Fibroblast of lung (primary cell): ENCODE measurements around the gene SNAPC3. TPM values are rescaled to one million over a fixed set of nuclear protein-coding genes. Genes with fewer than 3 reads are reported as not detected.

Experiments used
- DNase-seq, 2 donors: peaks; one replicate each; pipeline versions ENCODE4 v3.0.0 to v3.0.0-alpha.2; 2010; ENCODE audit warnings: low read depth in 2 of 2
- H2AFZ ChIP-seq: 2 replicates; pipeline ENCODE4 v1.5.1; 2012; ENCODE audit warnings: low read length, control low read depth, inconsistent platforms
- H3K27ac ChIP-seq: 2 replicates; pipeline ENCODE4 v1.5.1; 2011; ENCODE audit warnings: low read length, control low read depth; ENCODE audit not compliant: insufficient read depth
- H3K27me3 ChIP-seq: 2 replicates; pipeline ENCODE4 v1.5.1; 2011; ENCODE audit warnings: mild to moderate bottlenecking, low read length; ENCODE audit not compliant: control insufficient read depth, insufficient read depth
- H3K36me3 ChIP-seq: 2 replicates; pipeline ENCODE4 v1.5.1; 2011; ENCODE audit warnings: low read length; ENCODE audit not compliant: control insufficient read depth, insufficient read depth
- H3K4me1 ChIP-seq: 2 replicates; pipeline ENCODE4 v1.5.1; 2011; ENCODE audit warnings: low read length; ENCODE audit not compliant: control insufficient read depth, insufficient read depth; ENCODE audit errors: extremely low read depth
- H3K4me2 ChIP-seq: 2 replicates; pipeline ENCODE4 v1.5.1; 2011; ENCODE audit warnings: low read length, control low read depth; ENCODE audit not compliant: insufficient read depth; ENCODE audit errors: extremely low read depth
- H3K4me3 ChIP-seq, 4 experiments: fragments of 200-600 bp in 1 of 4; sonication (generic) in 1 of 4; replicated peaks in 1 of 4; 2 replicates each; pipeline ENCODE4 v1.5.1; 2011 to 2016; ENCODE audit warnings: low read length in 4 of 4, low read depth in 3 of 4, mild to moderate bottlenecking in 3 of 4, control low read depth in 2 of 4, inconsistent platforms in 1 of 4, mixed read lengths in 1 of 4; ENCODE audit not compliant: insufficient read depth in 1 of 4; ENCODE audit errors: control extremely low read depth in 1 of 4
- H3K79me2 ChIP-seq: 2 replicates; pipeline ENCODE4 v1.5.1; 2012; ENCODE audit warnings: mild to moderate bottlenecking, low read length, inconsistent platforms; ENCODE audit not compliant: control insufficient read depth, insufficient read depth
- H3K9ac ChIP-seq: 2 replicates; pipeline ENCODE4 v1.5.1; 2011; ENCODE audit warnings: mild to moderate bottlenecking, low read length, control low read depth; ENCODE audit not compliant: insufficient read depth
- H3K9me3 ChIP-seq: 2 replicates; pipeline ENCODE4 v1.5.1; 2012; ENCODE audit warnings: low read depth, low read length; ENCODE audit not compliant: control insufficient read depth, insufficient read depth
- H4K20me1 ChIP-seq: 2 replicates; pipeline ENCODE4 v1.5.1; 2011; ENCODE audit warnings: low read length; ENCODE audit not compliant: control insufficient read depth, insufficient read depth; ENCODE audit errors: extremely low read depth
- CTCF ChIP-seq, 2 donors: IDR thresholded peaks in 1 of 2; conservative IDR thresholded peaks in 1 of 2; 1 replicate in 1 of 2; 2 replicates in 1 of 2; pipeline ENCODE4 v1.5.1; 2011 to 2012; ENCODE audit warnings: low read length in 2 of 2, control low read depth in 1 of 2, inconsistent platforms in 1 of 2, low read depth in 1 of 2, mild to moderate bottlenecking in 1 of 2
- EZH2 ChIP-seq: IDR thresholded peaks from 2 replicates; pipeline ENCODE4 v1.5.1; 2012; ENCODE audit warnings: low read length, control low read depth, mild to moderate bottlenecking; ENCODE audit errors: missing control alignments
- polyA plus RNA-seq, 2 donors: library from polyadenylated mRNA; depleted of rRNA in 1 of 2; stranded (reverse) in 1 of 2; unstranded in 1 of 2; fragments of >200 nt; gene quantifications; 2 replicates each; pipeline ENCODE4 v1.2.1, GENCODE V29; 2011 to 2012; ENCODE audit warnings: missing spikeins in 1 of 2
- total RNA-seq: library from RNA; depleted of rRNA; stranded (reverse); fragments of >200 nt; gene quantifications from 2 replicates; pipeline ENCODE4 v1.2.1, GENCODE V29; 2014

The SNAPC3 gene
- total and polyA plus RNA-seq, 2 donors (not counting 1 experiment from before 2014, with no cell fraction given): 43.4 to 54.9 TPM

GRCh38 chr9:15430920-15431844, 8.5 kb downstream of the SNAPC3 start:
- H3K9ac ChIP-seq: no peak overlapping the region
- TF ChIP-seq CTCF (conservative IDR thresholded peaks at IDR 0.05 in 1 of 2, IDR thresholded peaks at IDR 0.05 in 1 of 2; ENCODE audit: low read depth in 1 of 2, low read length in 2 of 2): no peak
- H3K4me3 ChIP-seq: no peak overlapping the region
- H2AFZ ChIP-seq: no peak overlapping the region
- H3K9me3 ChIP-seq: no peaks in the 10 kb centered on the region
- H3K79me2 ChIP-seq: peaks cover 53% of the 10 kb centered on the region
- H4K20me1 ChIP-seq: no peaks in the 10 kb centered on the region
- H3K27ac ChIP-seq: no peak overlapping the region
- no peaks in the 10 kb centered on the region for H3K27me3 ChIP-seq
- H3K4me2 ChIP-seq: no peak overlapping the region
- H3K36me3 ChIP-seq: peaks cover 6% of the 10 kb centered on the region
- DNase-seq: no peak
- H3K4me1 ChIP-seq: no peaks in the 10 kb centered on the region

- H3K9ac ChIP-seq: no peak overlapping the region
- no peaks in the 10 kb centered on the region for H3K9me3 ChIP-seq
- no peak overlapping the region for H3K4me3 ChIP-seq
- no peak overlapping the region for H3K4me2 ChIP-seq
- no peak overlapping the region for H3K27ac ChIP-seq
- H2AFZ ChIP-seq: no peak overlapping the region
- H3K79me2 ChIP-seq: peaks cover 46% of the 10 kb centered on the region
- no peak for DNase-seq
- H3K36me3 ChIP-seq: peaks cover 6% of the 10 kb centered on the region
- TF ChIP-seq CTCF (conservative IDR thresholded peaks at IDR 0.05 in 1 of 2, IDR thresholded peaks at IDR 0.05 in 1 of 2; ENCODE audit: low read depth in 1 of 2, low read length in 2 of 2) (no peak), EZH2 (no peak)
- H4K20me1 ChIP-seq: no peaks in the 10 kb centered on the region
- no peaks in the 10 kb centered on the region for H3K27me3 ChIP-seq
- H3K4me1 ChIP-seq: no peaks in the 10 kb centered on the region
Measured at GRCh38 chr9:15433191-15433590, 10.5 kb downstream of the SNAPC3 start.

- H4K20me1 ChIP-seq: peaks cover 1% of the 10 kb centered on the region
- no peak for DNase-seq
- no peak for TF ChIP-seq EZH2
- no peak for TF ChIP-seq CTCF (conservative IDR thresholded peaks at IDR 0.05 in 1 of 2, IDR thresholded peaks at IDR 0.05 in 1 of 2; ENCODE audit: low read depth in 1 of 2, low read length in 2 of 2)
- H3K36me3 ChIP-seq: peaks cover 6% of the 10 kb centered on the region
- no peaks in the 10 kb centered on the region for H3K4me1 ChIP-seq
- no peak overlapping the region for H3K9ac ChIP-seq
- H3K4me2 ChIP-seq: no peak overlapping the region
- H3K27me3 ChIP-seq: no peaks in the 10 kb centered on the region
- H3K79me2 ChIP-seq: peaks cover 50% of the 10 kb centered on the region
- H2AFZ ChIP-seq: no peak overlapping the region
- no peak overlapping the region for H3K4me3 ChIP-seq
- no peak overlapping the region for H3K27ac ChIP-seq
- H3K9me3 ChIP-seq: no peaks in the 10 kb centered on the region
Measured at GRCh38 chr9:15433661-15434060, 11.0 kb downstream of the SNAPC3 start.
